Large intestine (tissue), 3 donors: Measurements from ENCODE around the gene RGS6. TPM values are rescaled to one million over a fixed set of nuclear protein-coding genes. Genes with fewer than 3 reads are reported as not detected.

Source experiments
- DNase-seq, 2 donors: peaks; one replicate each; pipeline versions ENCODE4 v3.0.0 to v3.0.0-alpha.2; 2013
- H3K27ac ChIP-seq: one replicate; pipeline ENCODE4 v1.5.1; 2013; ENCODE audit warnings: low read length
- H3K27me3 ChIP-seq: 2 replicates; pipeline ENCODE4 v1.6.1; 2013; ENCODE audit warnings: low read length; ENCODE audit not compliant: control insufficient read depth, insufficient read depth
- H3K36me3 ChIP-seq: 2 replicates; pipeline ENCODE4 v1.6.1; 2013; ENCODE audit warnings: low read length; ENCODE audit not compliant: control insufficient read depth, insufficient read depth
- H3K4me1 ChIP-seq: one replicate; pipeline ENCODE4 v1.6.1; 2013; ENCODE audit warnings: low read length; ENCODE audit not compliant: control insufficient read depth, insufficient read depth
- H3K4me3 ChIP-seq: one replicate; pipeline ENCODE4 v1.5.1; 2013; ENCODE audit warnings: low read length
- H3K9me3 ChIP-seq: one replicate; pipeline ENCODE4 v1.6.1; 2013; ENCODE audit warnings: mild to moderate bottlenecking, low read depth, low read length, moderate library complexity; ENCODE audit not compliant: control insufficient read depth
- WGBS: methylation state at CpG from one replicate; pipeline ENCODE4 v1.1.5; 2013; ENCODE audit warnings: low lambda C conversion rate; ENCODE audit not compliant: insufficient coverage; 5-methylcytosine and 5-hydroxymethylcytosine counted together
- polyA plus RNA-seq: library from polyadenylated mRNA; unstranded; fragments of 120-200 nt; gene quantifications from one replicate; pipeline ENCODE4 v1.2.1, GENCODE V29; 2013

Gene RGS6
- polyA plus RNA-seq, 1 donor: 2.7 TPM

- Histone ChIP-seq H3K4me1 (no peaks in the 10 kb centered on the region), H3K27ac (no peak overlapping the region), H3K36me3 (no peaks in the 10 kb centered on the region), H3K9me3 (no peaks in the 10 kb centered on the region), H3K4me3 (no peak overlapping the region), H3K27me3 (no peaks in the 10 kb centered on the region)
- WGBS: 100% methylated on average over 2 of the region's 13 CpGs
- no peak for DNase-seq
Measured at GRCh38 chr14:72545411-72546311, 613.4 kb downstream of the RGS6 start.

- no CpG with 5 or more reads among the region's 16 CpGs for WGBS
- no peaks in the 10 kb centered on the region for H3K27me3 ChIP-seq
- no peak for DNase-seq
- H3K27ac ChIP-seq: no peak overlapping the region
- no peaks in the 10 kb centered on the region for H3K4me1 ChIP-seq
- no peaks in the 10 kb centered on the region for H3K36me3 ChIP-seq
- H3K9me3 ChIP-seq: no peaks in the 10 kb centered on the region
- H3K4me3 ChIP-seq: no peak overlapping the region
Measured at GRCh38 chr14:72546344-72547016, 614.3 kb downstream of the RGS6 start.

GRCh38 chr14:72547999-72548398, 615.8 kb downstream of the RGS6 start:
- no peak for DNase-seq
- Histone ChIP-seq H3K4me3 (no peak overlapping the region), H3K27ac (no peak overlapping the region), H3K27me3 (no peaks in the 10 kb centered on the region), H3K36me3 (no peaks in the 10 kb centered on the region), H3K4me1 (no peaks in the 10 kb centered on the region), H3K9me3 (no peaks in the 10 kb centered on the region)
- no CpG with 5 or more reads among the region's 9 CpGs for WGBS

- no peaks in the 10 kb centered on the region for H3K27me3 ChIP-seq
- DNase-seq: no peak
- no peaks in the 10 kb centered on the region for H3K4me1 ChIP-seq
- H3K27ac ChIP-seq: no peak overlapping the region
- no peaks in the 10 kb centered on the region for H3K9me3 ChIP-seq
- no CpG with 5 or more reads among the region's 8 CpGs for WGBS
- H3K36me3 ChIP-seq: no peaks in the 10 kb centered on the region
- no peak overlapping the region for H3K4me3 ChIP-seq
Measured at GRCh38 chr14:72549026-72549425, 616.8 kb downstream of the RGS6 start.

GRCh38 chr14:72549854-72550253, 617.6 kb downstream of the RGS6 start:
- no CpG with 5 or more reads among the region's 6 CpGs for WGBS

GRCh38 chr14:72550513-72550912, 618.3 kb downstream of the RGS6 start:
- H3K27ac ChIP-seq: no peak overlapping the region
- WGBS: 100% methylated on average over 1 of the region's 4 CpGs

More at GRCh38 chr14:72549854-72550253, 617.6 kb downstream of the RGS6 start:
- no peak for DNase-seq
- Histone ChIP-seq H3K4me3 (no peak overlapping the region), H3K27me3 (peaks cover 2% of the 10 kb centered on the region), H3K9me3 (no peaks in the 10 kb centered on the region), H3K36me3 (no peaks in the 10 kb centered on the region), H3K4me1 (no peaks in the 10 kb centered on the region), H3K27ac (no peak overlapping the region)

GRCh38 chr14:72552236-72552635, 620.0 kb downstream of the RGS6 start:
- no peak overlapping the region for H3K27ac ChIP-seq
- no CpG with 5 or more reads among the region's 5 CpGs for WGBS
- H3K9me3 ChIP-seq: no peaks in the 10 kb centered on the region
- H3K36me3 ChIP-seq: no peaks in the 10 kb centered on the region
- peaks cover 2% of the 10 kb centered on the region for H3K27me3 ChIP-seq
- DNase-seq: no peak
- no peak overlapping the region for H3K4me3 ChIP-seq
- no peaks in the 10 kb centered on the region for H3K4me1 ChIP-seq

More at GRCh38 chr14:72550513-72550912, 618.3 kb downstream of the RGS6 start:
- H3K9me3 ChIP-seq: no peaks in the 10 kb centered on the region
- no peaks in the 10 kb centered on the region for H3K36me3 ChIP-seq
- no peak overlapping the region for H3K4me3 ChIP-seq
- peaks cover 2% of the 10 kb centered on the region for H3K27me3 ChIP-seq
- DNase-seq: no peak
- H3K4me1 ChIP-seq: no peaks in the 10 kb centered on the region

- peaks cover 2% of the 10 kb centered on the region for H3K27me3 ChIP-seq
- no peaks in the 10 kb centered on the region for H3K9me3 ChIP-seq
- no peaks in the 10 kb centered on the region for H3K4me1 ChIP-seq
- 100% methylated on average over 2 of the region's 8 CpGs for WGBS
- no peak for DNase-seq
- no peaks in the 10 kb centered on the region for H3K36me3 ChIP-seq
- H3K4me3 ChIP-seq: no peak overlapping the region
- no peak overlapping the region for H3K27ac ChIP-seq
Measured at GRCh38 chr14:72553161-72553560, 620.9 kb downstream of the RGS6 start.

- peaks cover 2% of the 10 kb centered on the region for H3K27me3 ChIP-seq
- H3K4me1 ChIP-seq: no peaks in the 10 kb centered on the region
- no CpG with 5 or more reads among the region's 5 CpGs for WGBS
- no peaks in the 10 kb centered on the region for H3K9me3 ChIP-seq
- no peaks in the 10 kb centered on the region for H3K36me3 ChIP-seq
- no peak for DNase-seq
- H3K27ac ChIP-seq: no peak overlapping the region
- H3K4me3 ChIP-seq: no peak overlapping the region
Measured at GRCh38 chr14:72553656-72554055, 621.4 kb downstream of the RGS6 start.

- no peak for DNase-seq
- 86% methylated on average over 2 of the region's 4 CpGs for WGBS
- Histone ChIP-seq H3K4me3 (no peak overlapping the region), H3K27me3 (peaks cover 4% of the 10 kb centered on the region), H3K36me3 (no peaks in the 10 kb centered on the region), H3K27ac (no peak overlapping the region), H3K9me3 (no peaks in the 10 kb centered on the region), H3K4me1 (no peaks in the 10 kb centered on the region)
Measured at GRCh38 chr14:72554401-72554800, 622.2 kb downstream of the RGS6 start.
